Dedifferentiated amniotic fluid mesenchymal stem cell (primary cell): ENCODE results near the gene TMEM196.
A peak's percentile ranks its signal among the peaks of the same experiment; 100 is the strongest.

Experiments used
- DNase-seq: peaks from one replicate; pipeline ENCODE4 v3.0.0-alpha.2; 2016; ENCODE audit errors: extremely low spot score

TMEM196 gene

GRCh38 chr7:19772841-19773760 is at the start of gene TMEM196:
Gene TMEM196 (minus strand): TSS chr7:19773617. CDS start chr7:19772696, 921 bp downstream.
- DNase-seq, result no peak

- no peak for DNase-seq
Measured at GRCh38 chr7:19816128-19816527, 42.7 kb upstream of the TMEM196 start.

- DNase-seq, result no peak
Measured at GRCh38 chr7:19815546-19815945, 42.1 kb upstream of the TMEM196 start.

- no peak for DNase-seq
Measured at GRCh38 chr7:19814776-19815175, 41.4 kb upstream of the TMEM196 start.

- DNase-seq, result no peak
Measured at GRCh38 chr7:19811386-19811785, 38.0 kb upstream of the TMEM196 start.

- no peak for DNase-seq
Measured at GRCh38 chr7:19798986-19799385, 25.6 kb upstream of the TMEM196 start.

GRCh38 chr7:19783541-19783940 is 10.1 kb upstream of the TMEM196 start:
- no peak for DNase-seq

- no peak for DNase-seq
Measured at GRCh38 chr7:19776981-19777380, 3.6 kb upstream of the TMEM196 start.

- no peak for DNase-seq
Measured at GRCh38 chr7:19775578-19775977, 2.2 kb upstream of the TMEM196 start.

- DNase-seq, result no peak
Measured at GRCh38 chr7:19772306-19772705, 1.1 kb downstream of the TMEM196 start.

GRCh38 chr7:19762631-19763030 is 10.8 kb downstream of the TMEM196 start:
- no peak for DNase-seq

GRCh38 chr7:19754521-19755116 is 18.8 kb downstream of the TMEM196 start:
- DNase-seq, result peak; percentile 49

GRCh38 chr7:19752020-19752419 is 21.4 kb downstream of the TMEM196 start:
- no peak for DNase-seq

GRCh38 chr7:19749658-19750057 is 23.8 kb downstream of the TMEM196 start:
- no peak for DNase-seq

GRCh38 chr7:19747740-19748339 is 25.6 kb downstream of the TMEM196 start:
- peak; percentile 22 for DNase-seq

GRCh38 chr7:19744075-19744474 is 29.3 kb downstream of the TMEM196 start:
- DNase-seq, result no peak

- no peak for DNase-seq
Measured at GRCh38 chr7:19728716-19729115, 44.7 kb downstream of the TMEM196 start.

GRCh38 chr7:19725770-19726169 is 47.6 kb downstream of the TMEM196 start:
- no peak for DNase-seq

GRCh38 chr7:19715499-19715898 is 57.9 kb downstream of the TMEM196 start:
- no peak for DNase-seq

GRCh38 chr7:19713676-19714075 is 59.7 kb downstream of the TMEM196 start:
- peak; percentile 51 for DNase-seq

- no peak for DNase-seq
Measured at GRCh38 chr7:19709249-19709578, 64.2 kb downstream of the TMEM196 start.

GRCh38 chr7:19708397-19709248 is 64.8 kb downstream of the TMEM196 start, which contains the start of gene POLR1F:
Gene POLR1F (minus strand): TSS chr7:19709037. CDS start chr7:19709016, 21 bp downstream.
- DNase-seq, result peak; percentile 94
